GM19395 (cell line): ENCODE measurements around the gene STARD7.
"Not testable (repeated sequence)": the region's sequence is repeated elsewhere in the genome, so short reads cannot be mapped to it uniquely, and the experiment has no call there.

Experiments used
- ATAC-seq: cut with Tn5 transposase; IDR thresholded peaks from one replicate; pipeline ENCODE4 v1.9.1; 2021; ENCODE audit warnings: mild to moderate bottlenecking, moderate library complexity; ENCODE audit not compliant: unreplicated experiment

Gene STARD7

DNA sequence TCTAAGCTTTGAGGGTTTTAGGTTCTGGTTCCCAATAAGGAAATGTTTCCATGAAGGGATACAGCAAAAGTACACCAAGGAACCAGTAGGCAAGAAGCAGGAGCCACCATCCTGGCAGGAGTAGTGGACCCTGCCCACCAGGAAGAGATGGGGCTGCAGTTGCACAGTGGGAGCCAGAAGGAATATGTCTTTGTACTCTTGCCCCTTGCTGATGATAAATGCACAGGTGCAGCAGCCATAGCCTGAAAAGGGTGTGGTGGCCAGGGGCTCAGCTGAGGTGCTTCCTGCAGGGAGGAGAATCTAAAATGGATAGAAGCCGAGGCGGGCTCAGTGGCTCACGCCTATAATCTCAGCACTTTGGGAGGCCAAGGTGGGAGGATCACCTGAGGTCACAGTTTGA, 29.6 kb upstream of the STARD7 start:
- no peak for ATAC-seq

DNA sequence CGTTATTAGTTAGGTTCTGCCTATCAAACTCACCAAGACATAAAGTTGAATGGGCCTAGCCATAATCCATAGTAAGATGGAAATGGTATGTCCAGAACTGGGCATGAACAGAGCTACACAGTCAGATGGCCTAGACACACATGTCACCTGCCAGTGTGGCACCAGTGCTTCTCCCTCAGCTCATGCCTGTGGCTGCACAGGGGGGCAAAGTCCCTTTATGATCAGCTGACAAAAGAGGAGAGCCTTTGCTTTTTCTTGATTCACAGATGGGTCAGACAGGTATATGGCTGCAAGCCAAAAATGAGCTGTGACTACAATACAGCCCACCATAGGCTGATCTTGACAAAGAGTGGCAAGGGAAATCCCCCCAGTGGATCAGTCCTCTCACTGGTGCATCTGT, 28.3 kb upstream of the STARD7 start:
- ATAC-seq = no peak

DNA sequence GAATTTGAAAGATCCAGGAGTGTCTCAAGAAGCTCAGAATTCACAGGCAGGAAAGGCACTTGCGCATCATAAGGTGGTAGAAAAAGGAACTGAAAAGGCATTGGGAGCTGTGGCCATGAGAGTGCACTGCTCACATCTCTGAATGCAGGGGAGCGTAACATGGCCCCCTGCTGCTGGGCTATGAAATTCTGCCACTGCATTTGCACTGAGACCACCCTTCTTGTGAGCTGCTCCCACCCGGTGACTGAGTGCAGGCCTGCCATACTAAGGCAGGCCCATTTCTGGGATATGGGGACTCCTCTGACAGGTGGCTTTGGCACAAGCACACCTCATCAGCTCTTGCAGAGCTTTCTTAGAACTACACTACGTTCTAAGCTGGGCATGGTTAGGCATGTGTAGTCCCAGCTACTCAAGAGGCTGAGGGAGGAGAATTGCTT, 25.3 kb upstream of the STARD7 start:
- ATAC-seq = peak; percentile 95

DNA sequence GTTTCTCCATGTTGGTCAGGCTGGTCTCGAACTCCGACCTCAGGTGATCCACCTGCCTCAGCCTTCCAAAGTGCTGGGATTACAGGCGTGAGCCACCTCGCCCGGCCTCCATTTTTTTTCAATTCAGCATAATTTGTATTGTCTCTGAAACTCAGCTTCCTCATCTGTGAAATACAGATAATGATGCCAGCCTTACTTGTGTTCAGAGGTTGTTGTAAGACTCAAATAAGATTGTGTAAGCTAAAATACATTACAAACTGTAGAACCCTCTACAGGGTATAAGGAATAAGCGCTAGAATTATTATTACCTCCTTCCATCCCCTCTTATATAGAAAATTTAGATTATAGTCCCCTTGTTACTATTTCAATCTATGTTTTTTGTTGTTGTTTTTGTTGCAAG, 24.8 kb upstream of the STARD7 start:
- ATAC-seq = no peak

DNA sequence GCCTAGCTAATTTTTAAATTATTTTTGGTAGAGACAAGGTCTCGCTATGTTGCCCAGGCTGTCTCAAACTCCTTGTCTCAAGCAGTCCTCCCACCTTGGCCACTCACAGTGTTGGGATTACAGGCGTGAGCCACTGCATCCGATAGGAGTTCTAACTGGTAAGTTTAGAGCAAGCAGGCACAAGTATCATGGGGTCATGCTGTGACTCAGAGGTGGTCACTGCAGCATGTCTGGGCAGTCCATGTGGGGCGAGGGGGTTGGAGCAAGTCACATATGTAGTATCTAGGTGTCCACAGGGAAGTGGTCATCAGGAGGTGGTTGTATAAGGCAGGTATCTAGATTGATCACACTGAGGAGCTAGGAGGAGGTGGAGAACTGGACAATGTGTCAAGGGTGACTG, 22.7 kb upstream of the STARD7 start:
- ATAC-seq = no peak

DNA sequence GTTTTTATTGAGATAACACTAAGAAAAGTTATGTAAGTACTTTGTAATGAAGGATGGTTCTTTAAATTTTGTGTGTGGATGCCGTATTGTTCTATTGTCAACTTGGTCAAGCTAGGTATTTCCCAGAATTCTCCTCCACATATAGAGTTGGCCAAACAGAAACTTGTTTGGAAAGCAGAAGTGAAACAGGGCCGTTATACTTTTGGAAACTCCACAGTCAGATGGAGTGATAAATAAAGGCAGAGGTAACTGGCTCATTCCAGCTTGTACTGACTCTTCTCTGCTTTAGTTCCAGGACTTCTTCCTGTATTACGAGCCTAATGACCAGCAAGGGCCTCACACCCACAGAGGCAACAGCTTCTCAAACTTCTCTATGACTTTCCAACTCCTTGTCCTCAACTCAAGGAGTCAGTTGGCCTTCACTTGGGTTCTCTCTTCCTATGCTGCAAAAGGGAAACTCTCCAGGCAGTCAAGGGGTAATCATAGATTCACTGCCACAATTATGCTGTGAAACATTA, 16.4 kb upstream of the STARD7 start:
- ATAC-seq = peak; percentile 88

- ATAC-seq = not testable (repeated sequence)
These were observed 12.5 kb upstream of the STARD7 start for GRCh38 chr2:96221106-96221505.

- not testable (repeated sequence) for ATAC-seq
These were observed 11.3 kb upstream of the STARD7 start for GRCh38 chr2:96219959-96220358.

GRCh38 chr2:96218508-96219131, 10.0 kb upstream of the STARD7 start:
- no peak for ATAC-seq

DNA sequence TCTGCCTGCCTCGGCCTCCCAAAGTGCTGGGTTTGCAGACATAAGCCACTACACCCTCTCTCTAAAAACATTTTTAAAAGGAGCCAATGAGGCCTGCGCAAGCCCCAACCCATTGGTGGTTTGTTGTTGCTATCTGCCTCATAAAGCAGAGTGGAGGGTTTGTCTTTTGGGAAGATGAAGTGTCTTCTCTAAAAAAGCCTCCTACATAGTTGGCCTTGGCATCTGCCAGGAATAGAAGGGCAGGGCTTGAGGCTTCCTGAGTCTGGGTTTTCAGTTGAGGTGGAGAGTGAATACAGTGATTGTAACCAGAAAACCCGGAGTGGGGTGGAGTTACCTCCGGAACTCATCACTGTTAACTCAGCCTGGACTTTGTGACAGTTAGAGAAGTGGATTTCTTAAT, 5.9 kb upstream of the STARD7 start:
- ATAC-seq = no peak

- ATAC-seq = no peak
These were observed 4.8 kb upstream of the STARD7 start for GRCh38 chr2:96213379-96213778.

DNA sequence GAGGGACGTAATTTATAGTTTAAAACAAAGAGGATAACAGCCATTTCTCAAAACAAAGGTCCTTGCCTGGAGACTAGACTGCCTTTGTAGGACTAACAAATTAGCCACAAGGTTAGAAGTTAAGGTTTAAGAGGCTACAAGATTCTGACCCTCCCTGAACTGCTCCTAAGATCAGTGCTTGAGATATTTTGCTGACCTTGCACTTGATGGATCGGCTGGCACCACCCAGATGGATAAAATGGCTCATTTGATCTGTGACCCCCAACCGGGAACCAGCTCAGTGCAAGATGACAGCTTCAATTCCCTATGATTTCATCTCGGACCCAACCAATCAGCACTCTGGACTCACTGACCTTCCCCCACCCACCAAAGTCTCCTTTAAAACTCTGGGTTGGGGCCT, 3.7 kb upstream of the STARD7 start:
- ATAC-seq = no peak

DNA sequence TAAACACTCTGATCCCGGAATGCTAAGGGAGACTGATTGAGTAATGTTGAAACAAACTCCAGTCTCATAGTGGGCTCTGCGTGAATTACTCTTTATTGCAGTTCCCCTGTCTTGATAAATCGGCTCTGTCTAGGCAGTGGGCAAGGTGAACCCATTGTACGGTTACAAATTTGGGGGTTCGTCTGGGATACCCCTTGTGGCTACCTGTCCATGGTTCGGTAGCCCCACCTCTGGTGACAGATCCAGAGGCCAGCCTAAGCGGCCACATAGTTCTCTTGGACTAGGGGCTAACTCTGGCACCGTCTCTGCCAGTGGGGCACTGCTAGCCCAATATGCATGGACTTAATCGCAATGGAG, 1.1 kb upstream of the STARD7 start:
- ATAC-seq = no peak

DNA sequence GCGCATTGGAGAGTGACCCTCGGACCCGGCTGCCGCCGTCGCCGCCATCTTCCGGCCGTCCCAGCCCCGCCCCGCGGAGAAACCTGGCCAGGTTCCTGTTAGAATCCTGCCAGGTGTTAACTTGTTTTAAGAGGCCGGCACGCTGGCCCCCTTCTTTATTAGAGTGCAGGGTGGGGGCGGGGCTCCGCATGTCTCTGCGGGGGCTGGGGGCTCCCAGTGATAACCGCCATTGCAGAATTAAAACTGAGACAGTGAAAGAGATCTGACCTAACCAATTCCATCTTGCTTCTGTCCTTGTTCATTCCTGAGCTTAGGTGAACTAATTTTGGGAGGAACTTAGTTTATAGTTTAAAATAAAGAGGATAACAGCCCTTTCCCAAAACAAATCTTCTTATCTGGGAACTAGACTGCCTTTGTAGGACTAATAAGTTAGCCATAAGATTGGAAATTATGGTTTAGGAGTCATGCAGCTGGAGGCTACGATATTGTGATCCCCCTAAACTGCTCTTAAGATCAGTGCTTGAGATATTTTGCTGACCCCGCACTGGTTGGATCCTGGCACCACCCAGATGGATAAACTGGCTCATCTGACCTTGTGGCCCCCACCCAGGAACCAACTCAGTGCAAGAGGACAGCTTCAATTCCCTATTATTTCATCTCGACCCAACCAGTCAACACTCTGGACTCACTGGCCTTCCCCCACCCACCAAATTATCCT, 543 bp upstream of the STARD7 start:
- ATAC-seq = no peak

DNA sequence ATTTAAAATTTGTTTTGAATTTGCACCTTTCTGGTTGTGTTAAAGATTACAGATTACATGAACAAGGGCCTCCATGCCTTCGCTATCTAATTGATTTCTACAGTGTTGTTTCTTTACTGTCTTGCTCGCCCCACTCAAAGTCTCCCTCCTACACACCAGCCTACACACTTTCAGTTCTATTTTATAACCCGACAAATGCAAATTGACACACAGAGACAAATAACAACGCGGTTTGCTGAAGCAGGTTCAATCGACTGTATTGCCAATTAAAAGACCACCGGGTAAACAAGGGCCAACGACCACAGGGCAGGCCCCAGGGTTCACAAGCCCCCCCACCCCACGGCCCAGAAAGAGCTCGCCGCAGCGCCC, 869 bp downstream of the STARD7 start:
- ATAC-seq = no peak

DNA sequence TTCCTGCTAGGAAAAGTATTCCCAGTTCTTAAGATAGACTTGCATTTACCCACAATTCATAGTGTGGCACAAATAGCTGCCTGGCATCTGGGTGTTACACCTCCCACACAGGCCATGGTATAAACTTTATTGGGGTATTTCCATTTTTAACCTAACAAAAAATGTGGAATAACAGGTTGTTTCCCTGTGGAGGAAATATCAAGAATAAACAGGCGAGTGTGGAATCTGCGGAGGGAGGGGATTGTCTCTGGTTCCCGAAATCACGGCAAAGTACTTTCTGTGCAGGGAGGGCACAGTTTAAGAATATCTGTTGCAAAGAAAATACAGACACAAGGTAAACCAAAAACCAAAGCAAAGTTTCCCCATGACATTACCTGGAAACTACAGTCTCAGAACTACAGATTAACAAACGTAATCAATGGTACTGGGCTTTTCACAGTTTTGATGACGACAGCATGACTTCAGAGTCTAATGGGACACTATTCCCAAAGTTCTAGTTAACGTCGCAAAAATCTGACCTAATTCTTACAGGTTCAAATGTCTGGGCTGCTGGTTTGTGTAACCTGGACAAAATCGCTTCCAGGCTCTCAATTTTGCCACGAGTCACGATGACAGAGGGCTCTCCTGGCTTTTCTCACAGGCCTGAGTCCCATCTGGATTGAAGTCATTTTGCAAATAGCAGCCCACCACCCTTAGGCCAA, 1.4 kb downstream of the STARD7 start:
- ATAC-seq = no peak

- no peak for ATAC-seq
These were observed 2.7 kb downstream of the STARD7 start for GRCh38 chr2:96205888-96206287.

- no peak for ATAC-seq
These were observed 3.6 kb downstream of the STARD7 start for GRCh38 chr2:96204836-96205624.

- no peak for ATAC-seq
These were observed 5.2 kb downstream of the STARD7 start for GRCh38 chr2:96203130-96204028.

GRCh38 chr2:96202152-96202854, 6.3 kb downstream of the STARD7 start:
- no peak for ATAC-seq
